SH-SY5Y (cell line): ENCODE measurements around the gene SUPT7L.

ENCODE experiments used
- GATA2 ChIP-seq: IDR thresholded peaks from 2 replicates; pipeline ENCODE4 v1.6.1; 2011; ENCODE audit warnings: mild to moderate bottlenecking, low read depth, low read length
- GATA3 ChIP-seq: IDR thresholded peaks from 2 replicates; pipeline ENCODE4 v1.6.1; 2011; ENCODE audit warnings: low read depth, mild to moderate bottlenecking, low read length, moderate library complexity

SUPT7L gene, protein sequence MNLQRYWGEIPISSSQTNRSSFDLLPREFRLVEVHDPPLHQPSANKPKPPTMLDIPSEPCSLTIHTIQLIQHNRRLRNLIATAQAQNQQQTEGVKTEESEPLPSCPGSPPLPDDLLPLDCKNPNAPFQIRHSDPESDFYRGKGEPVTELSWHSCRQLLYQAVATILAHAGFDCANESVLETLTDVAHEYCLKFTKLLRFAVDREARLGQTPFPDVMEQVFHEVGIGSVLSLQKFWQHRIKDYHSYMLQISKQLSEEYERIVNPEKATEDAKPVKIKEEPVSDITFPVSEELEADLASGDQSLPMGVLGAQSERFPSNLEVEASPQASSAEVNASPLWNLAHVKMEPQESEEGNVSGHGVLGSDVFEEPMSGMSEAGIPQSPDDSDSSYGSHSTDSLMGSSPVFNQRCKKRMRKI

DNA sequence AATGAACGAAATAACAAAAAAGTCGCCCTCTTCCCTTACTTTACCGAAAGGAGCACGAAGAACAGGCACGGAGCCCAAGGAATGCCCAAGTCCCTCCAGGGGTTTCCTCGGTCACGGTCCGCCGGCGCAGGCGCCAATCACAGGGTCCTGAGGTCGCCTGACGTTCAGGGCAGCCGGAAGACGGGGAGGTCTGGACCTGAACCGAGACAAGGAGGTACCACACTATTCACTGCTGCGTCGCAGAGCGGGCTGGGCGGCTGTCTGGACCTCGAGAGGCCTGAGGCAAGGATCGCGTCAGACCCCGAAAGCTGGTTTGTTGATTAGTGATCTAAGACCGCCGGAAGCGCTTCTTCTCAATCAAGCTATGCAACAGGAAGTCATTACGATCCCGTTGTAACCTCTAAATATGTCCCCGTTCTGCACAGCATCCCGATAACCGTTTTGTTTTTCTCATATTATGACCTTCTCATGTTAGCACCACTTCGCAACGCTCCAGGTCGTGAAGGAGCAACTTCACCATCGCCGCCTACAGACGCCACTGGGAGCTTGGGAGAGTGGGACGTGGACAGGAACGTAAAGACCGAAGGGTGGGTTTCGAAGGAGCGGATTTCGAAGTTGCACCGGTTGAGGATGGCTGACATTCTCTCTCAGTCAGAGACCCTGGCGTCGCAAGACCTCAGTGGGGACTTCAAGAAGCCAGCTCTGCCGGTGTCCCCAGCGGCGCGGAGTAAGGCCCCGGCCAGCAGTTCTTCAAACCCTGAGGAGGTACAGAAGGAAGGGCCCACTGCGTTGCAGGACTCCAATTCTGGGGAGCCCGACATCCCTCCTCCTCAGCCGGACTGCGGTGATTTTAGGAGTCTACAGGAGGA lies at the start of gene SUPT7L, which contains the start of gene SLC4A1AP:
Gene SUPT7L, minus strand, starts transcription at position 330 of the 869 bp plus-strand sequence. CDS start 1,422 bp downstream, outside the sequence.
Gene SLC4A1AP, plus strand, starts transcription at position 605 of the 869 bp plus-strand sequence. Its CDS starts 26 bp downstream, at position 631.
- TF ChIP-seq GATA3 (no peak), GATA2 (peak; percentile 52)

- no peak for TF ChIP-seq GATA2
- TF ChIP-seq GATA3 = no peak
These were observed 49.8 kb upstream of the SUPT7L start for GRCh38 chr2:27713201-27713600.

DNA sequence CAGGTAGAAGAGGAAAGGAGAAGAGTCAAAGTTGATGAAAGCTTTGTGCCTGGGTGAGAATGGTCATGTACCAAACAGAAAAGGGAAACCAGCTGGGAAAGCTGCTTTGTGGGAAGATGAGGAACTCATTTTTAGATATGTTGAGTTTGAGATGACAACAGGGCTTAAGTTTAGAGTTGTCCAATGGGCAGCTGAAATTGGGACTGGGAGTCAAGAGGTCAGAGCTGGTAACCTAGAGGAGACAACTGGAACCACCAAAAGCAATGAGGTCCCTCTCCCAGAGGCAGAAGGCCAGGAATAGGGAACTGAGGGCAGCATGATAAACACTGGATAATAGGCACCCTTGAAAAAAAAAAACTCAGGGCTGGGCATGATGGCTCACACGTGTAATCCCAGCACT lies 49.1 kb upstream of the SUPT7L start:
- TF ChIP-seq GATA3 = no peak
- TF ChIP-seq GATA2 = no peak

DNA sequence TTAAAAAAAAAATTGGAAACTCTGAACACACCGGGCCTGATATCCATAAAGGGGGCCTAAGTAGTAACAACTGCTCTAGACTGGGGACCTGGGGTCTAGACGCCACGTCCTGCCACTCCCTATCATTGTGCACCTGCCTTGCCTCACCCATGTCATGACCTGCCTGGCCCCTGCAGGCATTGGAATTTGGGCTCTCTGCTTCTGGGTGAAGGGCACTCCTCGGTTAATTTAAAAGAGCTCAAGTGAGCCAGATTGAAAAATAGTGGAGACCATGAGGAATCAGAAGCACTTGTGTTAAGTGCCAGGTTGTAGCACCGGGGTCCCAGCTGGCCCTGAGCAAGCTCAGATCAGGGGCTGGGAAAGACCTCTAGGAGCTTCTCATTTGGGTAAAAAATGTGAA lies 48.4 kb upstream of the SUPT7L start:
- TF ChIP-seq GATA2 (no peak), GATA3 (no peak)

- TF ChIP-seq GATA3 (no peak), GATA2 (no peak)
These were observed 47.4 kb upstream of the SUPT7L start for GRCh38 chr2:27710640-27711430.

DNA sequence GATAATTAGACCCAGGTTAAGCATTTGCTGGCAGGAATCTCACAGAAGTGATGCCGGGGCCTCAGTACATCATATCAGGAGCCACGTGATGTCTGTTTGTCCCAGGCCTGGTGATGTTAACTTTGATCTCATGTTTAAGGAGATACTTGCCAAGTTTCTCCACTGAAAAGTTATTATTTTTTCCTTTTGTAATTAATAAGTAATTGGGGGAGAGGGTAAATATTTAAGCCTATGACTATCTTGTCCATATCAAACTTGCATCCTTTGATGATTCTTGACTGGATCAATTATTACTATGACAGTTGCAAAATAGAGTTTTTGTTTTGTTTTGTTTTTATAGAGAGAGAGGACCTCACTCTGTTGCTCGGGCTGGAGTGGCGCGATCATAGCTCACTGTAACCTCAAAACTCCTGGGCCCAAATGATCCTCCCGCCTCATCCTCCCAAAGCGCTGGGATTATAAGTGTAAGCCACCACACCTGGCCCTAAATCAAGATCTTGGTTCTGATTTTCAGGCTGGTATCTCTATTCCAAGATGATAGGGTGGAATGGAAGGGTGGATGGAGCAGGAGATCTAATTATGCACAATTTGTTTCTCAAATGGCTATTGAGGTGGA lies 46.7 kb upstream of the SUPT7L start:
- TF ChIP-seq GATA2 (no peak), GATA3 (no peak)

DNA sequence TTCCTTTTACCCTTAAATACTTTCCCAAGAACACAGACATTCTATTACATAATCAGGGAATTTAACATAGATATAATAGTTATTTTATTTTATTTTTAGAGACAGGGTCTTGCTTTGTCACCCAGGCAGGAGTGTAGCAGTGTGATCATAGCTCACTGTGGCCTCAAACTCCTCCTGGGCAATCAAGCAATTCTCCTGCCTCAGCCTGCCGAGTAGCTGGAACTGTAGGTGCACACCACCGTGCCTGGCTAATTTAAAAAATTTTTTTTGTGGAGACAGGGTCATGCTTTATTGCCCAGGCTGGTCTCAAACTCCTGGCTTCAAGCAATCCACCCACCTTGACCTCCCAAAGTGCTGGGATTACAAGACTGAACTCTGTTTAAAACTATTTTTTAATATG lies 45.9 kb upstream of the SUPT7L start:
- no peak for TF ChIP-seq GATA3
- no peak for TF ChIP-seq GATA2

DNA sequence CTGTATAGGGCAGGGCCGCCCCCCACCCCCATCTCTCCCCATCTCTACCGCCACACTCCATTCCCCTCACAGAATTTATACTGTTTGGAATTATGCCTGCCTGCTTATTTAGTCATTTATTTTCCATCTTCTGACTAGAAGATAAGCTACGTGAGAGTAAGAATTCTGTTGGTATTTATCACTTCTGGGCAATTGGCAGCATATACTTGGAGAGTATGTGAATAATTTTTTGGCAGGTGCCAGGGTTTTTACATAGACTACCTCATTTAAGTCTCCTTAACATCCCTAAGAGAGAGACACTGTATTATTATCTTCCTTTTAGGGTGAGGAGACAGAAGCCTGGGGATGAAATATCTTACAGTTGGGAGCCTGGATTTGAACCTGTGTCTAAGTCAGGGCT lies 45.3 kb upstream of the SUPT7L start:
- TF ChIP-seq GATA3 = no peak
- no peak for TF ChIP-seq GATA2

DNA sequence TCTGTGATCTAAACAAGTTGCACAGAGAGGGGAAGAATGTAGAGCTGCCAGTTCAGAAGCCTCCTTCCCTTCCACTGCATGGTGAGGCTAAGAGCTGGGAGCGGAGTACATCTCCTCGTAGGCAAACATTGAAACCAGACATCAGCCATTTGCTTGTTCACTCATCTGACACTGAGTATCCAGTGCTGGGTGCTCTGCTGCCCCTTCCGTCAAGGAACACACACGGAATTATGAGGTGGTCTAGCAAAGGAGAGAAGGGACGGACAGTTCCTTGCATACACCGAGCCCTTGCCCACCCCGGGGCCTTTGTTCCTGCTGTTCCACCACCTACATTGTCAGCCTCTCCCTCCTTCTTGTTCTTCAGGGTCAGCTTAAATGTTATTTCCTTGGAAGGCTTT lies 44.8 kb upstream of the SUPT7L start:
- TF ChIP-seq GATA2 = no peak

- TF ChIP-seq GATA2 (no peak), GATA3 (no peak)
These were observed 44.2 kb upstream of the SUPT7L start for GRCh38 chr2:27707462-27708256.

DNA sequence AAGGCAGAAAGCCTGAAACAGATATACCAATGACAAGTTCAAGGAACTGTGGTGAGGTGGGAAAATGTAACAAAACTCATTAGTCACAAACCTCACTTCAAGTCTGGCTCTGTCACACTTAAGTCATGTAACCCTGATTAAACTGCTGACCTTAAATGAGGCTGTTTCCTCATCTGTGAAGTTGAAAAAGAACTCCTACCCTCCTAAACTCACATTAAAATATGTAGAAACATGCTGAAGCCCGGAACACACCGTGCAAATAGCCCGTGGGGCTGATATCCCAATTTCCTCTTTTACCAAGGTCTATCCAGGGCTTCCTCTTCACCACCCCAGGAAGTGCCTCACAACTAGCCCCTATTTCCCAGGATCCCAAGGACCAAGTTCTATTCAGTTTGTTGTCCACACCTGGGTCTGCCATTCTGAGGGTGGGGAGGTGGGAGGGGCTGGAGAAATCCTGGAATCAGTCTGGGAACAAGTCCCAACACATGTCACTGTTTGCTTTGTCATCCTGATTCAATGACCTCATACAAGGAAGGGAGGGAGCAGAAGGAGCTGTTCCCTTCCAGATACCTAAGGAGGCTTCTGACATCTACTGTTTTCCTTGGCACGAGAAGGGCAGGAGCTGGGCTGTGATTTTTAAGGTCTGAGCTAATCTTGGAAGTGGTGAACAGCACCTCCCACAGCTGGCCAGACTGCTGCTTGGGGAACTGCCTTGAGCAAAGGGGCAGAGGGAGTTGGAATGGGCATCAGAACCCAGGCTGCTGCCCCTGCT lies 42.6 kb upstream of the SUPT7L start:
- TF ChIP-seq GATA3 (no peak), GATA2 (no peak)

- no peak for TF ChIP-seq GATA3
- no peak for TF ChIP-seq GATA2
These were observed 41.0 kb upstream of the SUPT7L start for GRCh38 chr2:27704342-27704876.
